GM19193 (cell line): ENCODE data around the gene CXXC5.

ENCODE experiments used
- POLR2A ChIP-seq: IDR thresholded peaks from 4 replicates; pipeline ENCODE4 v1.6.1; 2011; ENCODE audit not compliant: insufficient read depth, insufficient read length; ENCODE audit errors: extremely low read depth

The CXXC5 gene

GRCh38 chr5:139711906-139712224, 63.7 kb downstream of the CXXC5 start:
- TF ChIP-seq POLR2A, result no peak

- TF ChIP-seq POLR2A, result no peak
Observed at GRCh38 chr5:139712412-139712811, 64.3 kb downstream of the CXXC5 start.

- TF ChIP-seq POLR2A, result no peak
Observed at GRCh38 chr5:139717221-139717620, 69.1 kb downstream of the CXXC5 start.

- TF ChIP-seq POLR2A, result no peak
Observed at GRCh38 chr5:139723986-139724587, 75.9 kb downstream of the CXXC5 start.

- no peak for TF ChIP-seq POLR2A
Observed at GRCh38 chr5:139725073-139725830, 77.1 kb downstream of the CXXC5 start.

- TF ChIP-seq POLR2A, result no peak
Observed at GRCh38 chr5:139726248-139726647, 78.1 kb downstream of the CXXC5 start.

- no peak for TF ChIP-seq POLR2A
Observed at GRCh38 chr5:139731281-139731680, 83.1 kb downstream of the CXXC5 start.

- TF ChIP-seq POLR2A, result no peak
Observed at GRCh38 chr5:139732019-139732418, 83.9 kb downstream of the CXXC5 start.

- no peak for TF ChIP-seq POLR2A
Observed at GRCh38 chr5:139733010-139733688, 85.0 kb downstream of the CXXC5 start.
